ENCODE measurements around the gene LDLRAD4. TPM values are rescaled to one million over a fixed set of nuclear protein-coding genes. Genes with fewer than 3 reads are reported as not detected.

LDLRAD4 gene
- total RNA-seq, 1 experiment from 2014 or later: 1.7 TPM

GRCh38 chr18:13213036-13213795, 5.3 kb upstream of the LDLRAD4 start:
- H3K36me3 ChIP-seq (ENCODE audit: low read depth): no peaks in the 10 kb centered on the region
- TF ChIP-seq, protein P1, sequence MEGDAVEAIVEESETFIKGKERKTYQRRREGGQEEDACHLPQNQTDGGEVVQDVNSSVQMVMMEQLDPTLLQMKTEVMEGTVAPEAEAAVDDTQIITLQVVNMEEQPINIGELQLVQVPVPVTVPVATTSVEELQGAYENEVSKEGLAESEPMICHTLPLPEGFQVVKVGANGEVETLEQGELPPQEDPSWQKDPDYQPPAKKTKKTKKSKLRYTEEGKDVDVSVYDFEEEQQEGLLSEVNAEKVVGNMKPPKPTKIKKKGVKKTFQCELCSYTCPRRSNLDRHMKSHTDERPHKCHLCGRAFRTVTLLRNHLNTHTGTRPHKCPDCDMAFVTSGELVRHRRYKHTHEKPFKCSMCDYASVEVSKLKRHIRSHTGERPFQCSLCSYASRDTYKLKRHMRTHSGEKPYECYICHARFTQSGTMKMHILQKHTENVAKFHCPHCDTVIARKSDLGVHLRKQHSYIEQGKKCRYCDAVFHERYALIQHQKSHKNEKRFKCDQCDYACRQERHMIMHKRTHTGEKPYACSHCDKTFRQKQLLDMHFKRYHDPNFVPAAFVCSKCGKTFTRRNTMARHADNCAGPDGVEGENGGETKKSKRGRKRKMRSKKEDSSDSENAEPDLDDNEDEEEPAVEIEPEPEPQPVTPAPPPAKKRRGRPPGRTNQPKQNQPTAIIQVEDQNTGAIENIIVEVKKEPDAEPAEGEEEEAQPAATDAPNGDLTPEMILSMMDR (conservative IDR thresholded peaks at IDR 0.05): no peak
- TF ChIP-seq EZH2 (IDR thresholded peaks at IDR 0.05; ENCODE audit: low read depth): no peak
- ChIA-PET POLR2A (ENCODE audit: unreplicated experiment) (no interaction called here), CTCF (no interaction called here)
- intact Hi-C loops (cut with micrococcal nuclease; ENCODE audit: unreplicated experiment): no loop called here
- no peak for DNase-seq
- no peak overlapping the region for H3K4me3 ChIP-seq
- no peak overlapping the region for H3K4me2 ChIP-seq
- H3K27me3 ChIP-seq (ENCODE audit: insufficient read depth, low read depth): peaks cover 70% of the 10 kb centered on the region
- H3K79me2 ChIP-seq (ENCODE audit: low read depth): no peaks in the 10 kb centered on the region
- no TSS peak for BruUV-seq (replicated peaks)
- H2AFZ ChIP-seq: no peak overlapping the region
- no peaks in the 10 kb centered on the region for H3K9me3 ChIP-seq (ENCODE audit: insufficient read depth, low read depth)
- H3K4me1 ChIP-seq (replicated peaks; ENCODE audit: insufficient read depth): no peaks in the 10 kb centered on the region
- no peaks in the 10 kb centered on the region for H4K20me1 ChIP-seq (ENCODE audit: insufficient read depth)
- no peaks in the 10 kb centered on the region for H3K9me2 ChIP-seq (ENCODE audit: insufficient read depth)
- H3F3A ChIP-seq (ENCODE audit: insufficient read depth, low read depth): no peaks in the 10 kb centered on the region
- no peak overlapping the region for H3K27ac ChIP-seq

GRCh38 chr18:13214609-13215008, 4.0 kb upstream of the LDLRAD4 start:
- no TSS peak for BruUV-seq (replicated peaks)
- no peaks in the 10 kb centered on the region for H3K36me3 ChIP-seq (ENCODE audit: low read depth)
- H3F3A ChIP-seq (ENCODE audit: insufficient read depth, low read depth): no peaks in the 10 kb centered on the region
- H3K4me3 ChIP-seq: no peak overlapping the region
- no peaks in the 10 kb centered on the region for H3K79me2 ChIP-seq (ENCODE audit: low read depth)
- intact Hi-C loops (cut with micrococcal nuclease; ENCODE audit: unreplicated experiment): no loop called here
- DNase-seq: no peak
- peaks cover 60% of the 10 kb centered on the region for H3K27me3 ChIP-seq (ENCODE audit: insufficient read depth, low read depth)
- no peaks in the 10 kb centered on the region for H3K9me3 ChIP-seq (ENCODE audit: insufficient read depth, low read depth)
- ChIA-PET CTCF (no interaction called here), POLR2A (ENCODE audit: unreplicated experiment) (no interaction called here)
- H4K20me1 ChIP-seq (ENCODE audit: insufficient read depth): no peaks in the 10 kb centered on the region
- TF ChIP-seq EZH2 (IDR thresholded peaks at IDR 0.05; ENCODE audit: low read depth): no peak
- TF ChIP-seq, protein P1 (conservative IDR thresholded peaks at IDR 0.05): no peak
- H2AFZ ChIP-seq: no peak overlapping the region
- H3K4me1 ChIP-seq (replicated peaks; ENCODE audit: insufficient read depth): no peaks in the 10 kb centered on the region
- H3K9me2 ChIP-seq (ENCODE audit: insufficient read depth): no peaks in the 10 kb centered on the region
- H3K27ac ChIP-seq: no peak overlapping the region
- H3K4me2 ChIP-seq: no peak overlapping the region

- Histone ChIP-seq H3K9me3 (ENCODE audit: insufficient read depth, low read depth) (no peaks in the 10 kb centered on the region), H3K4me1 (replicated peaks; ENCODE audit: insufficient read depth) (no peaks in the 10 kb centered on the region), H4K20me1 (ENCODE audit: insufficient read depth) (no peaks in the 10 kb centered on the region), H3F3A (ENCODE audit: insufficient read depth, low read depth) (no peaks in the 10 kb centered on the region), H2AFZ (no peak overlapping the region), H3K27ac (no peak overlapping the region), H3K4me3 (no peak overlapping the region), H3K27me3 (ENCODE audit: insufficient read depth, low read depth) (peaks cover 66% of the 10 kb centered on the region), H3K79me2 (ENCODE audit: low read depth) (no peaks in the 10 kb centered on the region), H3K36me3 (ENCODE audit: low read depth) (no peaks in the 10 kb centered on the region), H3K4me2 (no peak overlapping the region), H3K9me2 (ENCODE audit: insufficient read depth) (no peaks in the 10 kb centered on the region)
- ChIA-PET CTCF (interaction anchor here (0.5 to 1.3 kb wide), 5 partner anchors 315 to 550 kb away, joined by 3 to 13 read pairs (median 4); no protein-coding TSS in a partner anchor), POLR2A (ENCODE audit: unreplicated experiment) (no interaction called here)
- DNase-seq: peak in 1 of 2 experiments; percentile 51
- TF ChIP-seq EZH2 (IDR thresholded peaks at IDR 0.05; ENCODE audit: low read depth): no peak
- TF ChIP-seq, protein P1 (conservative IDR thresholded peaks at IDR 0.05): no peak; the same call in 1 of the 2 replicates
- BruUV-seq (replicated peaks): no TSS peak
- intact Hi-C loops (cut with micrococcal nuclease; ENCODE audit: unreplicated experiment): loop anchor here (1.0 kb wide), 2 partner anchors 315 to 414 kb away; no protein-coding TSS in a partner anchor
Observed at GRCh38 chr18:13216092-13216582, 2.4 kb upstream of the LDLRAD4 start.

Measured in PC-9 (cell line).